ENCODE data around the gene PHLDB1. TPM values are rescaled to one million over a fixed set of nuclear protein-coding genes. Genes with fewer than 3 reads are reported as not detected.

Gene PHLDB1
- total and polyA plus RNA-seq, 2 of the 8 experiments (the other 6 are each of a cell fraction or from before 2014, with no cell fraction given): 53.9 to 74.8 TPM

DNA sequence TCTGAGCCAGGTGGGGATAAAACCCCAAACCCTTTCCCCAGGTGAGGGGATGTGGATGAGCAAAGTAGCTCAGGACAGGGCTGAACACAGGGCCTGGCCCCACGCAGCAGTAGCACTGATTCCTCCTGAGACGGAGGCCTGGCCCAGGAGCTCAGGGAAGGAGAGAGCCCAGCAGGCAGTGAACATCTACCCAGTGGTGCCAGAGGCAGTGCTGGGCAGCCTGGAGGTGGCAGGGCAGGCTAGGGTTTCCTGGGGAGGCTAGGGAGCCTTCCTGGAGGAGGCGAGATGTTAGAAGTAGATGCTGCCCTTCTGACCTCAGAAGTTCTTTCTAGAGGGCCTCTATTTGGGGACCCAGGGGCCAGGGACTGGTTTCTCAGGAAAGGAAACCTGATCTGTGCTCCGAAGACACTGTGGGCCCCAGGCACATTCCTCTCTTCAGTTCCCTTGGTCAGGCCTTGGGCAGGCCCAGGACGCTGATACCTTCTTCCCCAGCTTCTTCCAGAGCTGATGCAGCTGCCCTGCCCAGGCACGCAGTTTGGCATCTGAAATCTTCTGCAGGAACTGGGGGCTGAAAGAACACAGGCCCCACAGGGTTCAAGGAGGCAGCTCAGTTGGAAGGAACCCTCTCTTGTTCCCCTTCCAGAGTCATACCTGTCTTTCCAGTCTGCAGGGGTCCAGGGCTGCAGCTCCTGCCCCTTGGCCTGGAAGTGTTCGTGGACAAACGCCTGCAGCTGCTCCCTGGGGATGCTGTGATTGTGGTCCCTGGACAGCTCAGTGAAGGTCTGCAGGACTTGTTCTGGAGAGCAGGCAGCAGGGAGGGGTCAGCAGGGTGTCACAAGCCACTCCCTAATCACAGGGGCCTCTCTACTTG lies 55.2 kb downstream of the PHLDB1 start (continued):
- TF ChIP-seq, protein P1, sequence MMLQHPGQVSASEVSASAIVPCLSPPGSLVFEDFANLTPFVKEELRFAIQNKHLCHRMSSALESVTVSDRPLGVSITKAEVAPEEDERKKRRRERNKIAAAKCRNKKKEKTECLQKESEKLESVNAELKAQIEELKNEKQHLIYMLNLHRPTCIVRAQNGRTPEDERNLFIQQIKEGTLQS (IDR thresholded peaks at IDR 0.05; ENCODE audit: insufficient read depth, low read depth, low read length): no peak
- TF ChIP-seq SP2 (IDR thresholded peaks at IDR 0.05; ENCODE audit: low read length) (no peak), TBP (IDR thresholded peaks at IDR 0.05; ENCODE audit: low read depth, low read length) (no peak), KDM5A (IDR thresholded peaks at IDR 0.05; ENCODE audit: low read length) (no peak), TAF7 (optimal IDR thresholded peaks at IDR 0.05; ENCODE audit: borderline replicate concordance, low read depth, low read length) (no peak)

Measured in H1 (cell line).